Endothelial cell of umbilical vein (primary cell): Measurements from ENCODE around the gene GJB1. TPM values are rescaled to one million over a fixed set of nuclear protein-coding genes. Genes with fewer than 3 reads are reported as not detected.

ENCODE experiments used
- BruUV-seq: library from RNA; stranded (reverse); fragments of 400-500 nt; replicated peaks from 2 replicates; lab custom pipeline; 2021; lab: Mats Ljungman, UMichigan
- CTCF ChIA-PET: fragments of 300-600, 350-600 bp; sonication (Branson Sonifier 250); formaldehyde crosslinking; loops from one replicate; lab custom pipeline; 2021; ENCODE audit warnings: antibody characterized with exemption, inconsistent platforms; lab: Charles Lee
- POLR2A ChIA-PET: fragments of 300-600, 350-600 bp; sonication (Branson Sonifier 250); formaldehyde crosslinking; loops from one replicate; lab custom pipeline; 2021; ENCODE audit warnings: antibody characterized with exemption, inconsistent platforms; lab: Charles Lee
- DNase-seq: peaks from one replicate; pipeline ENCODE4 v3.0.0-alpha.2; 2011; ENCODE audit warnings: low read depth, low spot score
- FAIRE-seq: peaks from 2 replicates; lab custom pipeline; 2011; peaks lifted over from hg19 to GRCh38; lab: Jason Lieb, UNC
- H2AFZ ChIP-seq: 2 replicates; pipeline ENCODE4 v1.6.0; 2012; ENCODE audit warnings: low read depth, low read length, control low read depth, inconsistent platforms
- H3K27ac ChIP-seq: 2 replicates; pipeline ENCODE4 v1.5.1; 2011; ENCODE audit warnings: low read depth, mild to moderate bottlenecking, control low read depth, low read length, moderate library complexity; ENCODE audit not compliant: insufficient read depth
- H3K27me3 ChIP-seq, 2 experiments: 2 replicates each; pipeline versions ENCODE4 v1.6.0 to v1.6.1; 2011; ENCODE audit warnings: low read length in 2 of 2, mixed read lengths in 1 of 2; ENCODE audit not compliant: control insufficient read depth in 2 of 2, insufficient read depth in 2 of 2
- H3K36me3 ChIP-seq, 2 experiments: 2 replicates in 1 of 2; 3 replicates in 1 of 2; pipeline ENCODE4 v1.5.1; 2011; ENCODE audit warnings: low read length in 2 of 2, mild to moderate bottlenecking in 1 of 2, moderate library complexity in 1 of 2; ENCODE audit not compliant: control insufficient read depth in 2 of 2, insufficient read depth in 2 of 2; ENCODE audit errors: extremely low read depth in 1 of 2
- H3K4me1 ChIP-seq: 3 replicates; pipeline ENCODE4 v1.5.1; 2011; ENCODE audit warnings: mild to moderate bottlenecking, low read length; ENCODE audit not compliant: control insufficient read depth, insufficient read depth; ENCODE audit errors: extremely low read depth
- H3K4me2 ChIP-seq: 2 replicates; pipeline ENCODE4 v1.6.1; 2011; ENCODE audit warnings: low read length, control low read depth, mixed read lengths; ENCODE audit not compliant: insufficient read depth
- H3K4me3 ChIP-seq, 3 experiments: fragments of 200-600 bp in 1 of 3; sonication (generic), shearing (Covaris generic) in 1 of 3; replicated peaks in 1 of 3; 2 replicates each; pipeline ENCODE4 v1.5.1; 2011 to 2016; ENCODE audit warnings: control low read depth in 3 of 3, low read length in 3 of 3, mild to moderate bottlenecking in 2 of 3, inconsistent platforms in 1 of 3, low read depth in 1 of 3, moderate library complexity in 1 of 3; ENCODE audit not compliant: insufficient read depth in 1 of 3
- H3K79me2 ChIP-seq: 2 replicates; pipeline ENCODE4 v1.6.0; 2012; ENCODE audit warnings: low read length, inconsistent platforms; ENCODE audit not compliant: control insufficient read depth, insufficient read depth
- H3K9ac ChIP-seq: replicated peaks from 2 replicates; pipeline ENCODE3; 2011; ENCODE audit warnings: low read length, control low read depth; ENCODE audit not compliant: insufficient read depth; ENCODE audit errors: extremely low read depth
- H3K9me1 ChIP-seq: replicated peaks from 3 replicates; pipeline ENCODE4 v1.6.0; 2011; ENCODE audit warnings: mild to moderate bottlenecking, low read length; ENCODE audit not compliant: control insufficient read depth, insufficient read depth; ENCODE audit errors: extremely low read depth
- H3K9me3 ChIP-seq: replicated peaks from 2 replicates; pipeline ENCODE4 v1.5.1; 2012; ENCODE audit warnings: low read length, inconsistent platforms; ENCODE audit not compliant: control insufficient read depth, insufficient read depth
- H4K20me1 ChIP-seq: replicated peaks from 2 replicates; pipeline ENCODE3; 2011; ENCODE audit warnings: mild to moderate bottlenecking, low read length; ENCODE audit not compliant: control insufficient read depth, insufficient read depth; ENCODE audit errors: extremely low read depth
- CTCF ChIP-seq, 2 donors: IDR thresholded peaks; 1 replicate in 1 of 2; 2 replicates in 1 of 2; pipeline ENCODE4 v1.5.1; 2011; ENCODE audit warnings: low read length in 2 of 2, mild to moderate bottlenecking in 2 of 2, moderate library complexity in 2 of 2, control low read depth in 1 of 2, inconsistent platforms in 1 of 2, low read depth in 1 of 2; ENCODE audit not compliant: insufficient read depth in 1 of 2; ENCODE audit errors: extremely low read depth in 1 of 2
- EZH2 ChIP-seq: IDR thresholded peaks from 2 replicates; pipeline ENCODE4 v1.6.1; 2012; ENCODE audit warnings: borderline replicate concordance, low read depth, mild to moderate bottlenecking, moderate library complexity, low read length, inconsistent platforms; ENCODE audit not compliant: severe bottlenecking
- FOS ChIP-seq: IDR thresholded peaks from 2 replicates; pipeline ENCODE4 v1.6.1; 2011; ENCODE audit warnings: mild to moderate bottlenecking, low read length, moderate library complexity, borderline replicate concordance; ENCODE audit not compliant: insufficient read depth
- GATA2 ChIP-seq: IDR thresholded peaks from 2 replicates; pipeline ENCODE4 v1.7.0; 2011; ENCODE audit warnings: low read depth, mild to moderate bottlenecking, moderate library complexity, mixed read lengths, low read length; ENCODE audit not compliant: insufficient read length, insufficient read depth
- JUN ChIP-seq: IDR thresholded peaks from 2 replicates; pipeline ENCODE4 v1.6.1; 2011; ENCODE audit warnings: borderline replicate concordance, low read depth; ENCODE audit not compliant: insufficient read length, insufficient read depth
- MAX ChIP-seq: IDR thresholded peaks from 2 replicates; pipeline ENCODE4 v1.6.1; 2011; ENCODE audit not compliant: insufficient read depth, insufficient read length
- MYC ChIP-seq: IDR thresholded peaks from one replicate; pipeline ENCODE4 v1.6.1; 2011; ENCODE audit warnings: mild to moderate bottlenecking, low read depth, low read length
- POLR2A ChIP-seq: IDR thresholded peaks from 2 replicates; pipeline ENCODE4 v1.6.1; 2012; ENCODE audit warnings: low read depth, mild to moderate bottlenecking, control low read depth, low read length
- POLR2AphosphoS5 ChIP-seq: IDR thresholded peaks from 2 replicates; pipeline ENCODE4 v1.6.1; 2012; ENCODE audit warnings: low read depth, mild to moderate bottlenecking, control low read depth, low read length, moderate library complexity; ENCODE audit not compliant: insufficient read depth
- dilution Hi-C: fragments of 300-500 bp; cut with MboI; formaldehyde crosslinking; loops from one replicate; pipeline ENCODE4 v1.15.0; 2019; ENCODE audit warnings: low sequenced_read_pairs; ENCODE audit not compliant: extremely low pct_ligation_motif_present
- intact Hi-C: fragments of 100-400 bp; cut with micrococcal nuclease; formaldehyde crosslinking; loops from one replicate; pipeline ENCODE4 v1.10.0; 2022
- polyA plus RNA-seq, 4 experiments: library from polyadenylated mRNA; depleted of rRNA in 3 of 4; stranded (reverse) in 3 of 4; unstranded in 1 of 4; fragments of >200 nt; gene quantifications; 2 replicates each; pipeline versions ENCODE4 v1.2.1 to v1.2.3, GENCODE V29; 2011 to 2012; ENCODE audit warnings: missing spikeins in 1 of 4
- total RNA-seq: library from RNA; stranded (reverse); gene quantifications from 2 replicates; pipeline ENCODE4 v1.2.3, GENCODE V29; 2021

GJB1 gene
- total and polyA plus RNA-seq, 2 donors (not counting 3 experiments of a cell fraction or from before 2014, with no cell fraction given): not detected

- no peak overlapping the region for H3K4me3 ChIP-seq
- H3K9ac ChIP-seq: no peak overlapping the region
- dilution Hi-C loops (no loop called here), intact Hi-C loops (no loop called here)
- DNase-seq: no peak
- H3K9me3 ChIP-seq: no peaks in the 10 kb centered on the region
- peaks cover 0 to 13% of the 10 kb centered on the region in 2 experiments for H3K36me3 ChIP-seq
- ChIA-PET POLR2A (no interaction called here), CTCF (no interaction called here)
- H3K4me2 ChIP-seq: no peak overlapping the region
- no peaks in the 10 kb centered on the region for H4K20me1 ChIP-seq
- H3K79me2 ChIP-seq: no peaks in the 10 kb centered on the region
- H2AFZ ChIP-seq: no peak overlapping the region
- H3K4me1 ChIP-seq: no peaks in the 10 kb centered on the region
- TF ChIP-seq EZH2 (no peak), POLR2AphosphoS5 (no peak), MAX (no peak), FOS (no peak)
- H3K9me1 ChIP-seq: no peaks in the 10 kb centered on the region
- FAIRE-seq: no peak
- H3K27ac ChIP-seq: no peak overlapping the region
- H3K27me3 ChIP-seq: no peaks in the 10 kb centered on the region
- no TSS peak for BruUV-seq
Observed at GRCh38 chrX:71236836-71237235, 13.8 kb downstream of the GJB1 start.

GRCh38 chrX:71239781-71240180 lies 16.8 kb downstream of the GJB1 start:
- no peak for DNase-seq
- dilution Hi-C loops: no loop called here

More at GRCh38 chrX:71239781-71240180, 16.8 kb downstream of the GJB1 start:
- TSS peak; percentile 60 for BruUV-seq
- CTCF ChIA-PET: interaction anchor here (1.2 kb wide), 1 partner anchor 470 kb away, joined by 3 read pairs; no protein-coding TSS in a partner anchor
- H3K4me3 ChIP-seq: no peak overlapping the region
- no peak for FAIRE-seq
- no peaks in the 10 kb centered on the region for H3K4me1 ChIP-seq
- H3K9me1 ChIP-seq: no peaks in the 10 kb centered on the region
- H4K20me1 ChIP-seq: no peaks in the 10 kb centered on the region
- H3K79me2 ChIP-seq: no peaks in the 10 kb centered on the region
- peaks cover 0 to 32% of the 10 kb centered on the region in 2 experiments for H3K36me3 ChIP-seq
- H3K27ac ChIP-seq: no peak overlapping the region
- intact Hi-C loops: no loop called here
- H3K9me3 ChIP-seq: no peaks in the 10 kb centered on the region
- TF ChIP-seq POLR2AphosphoS5 (no peak), GATA2 (no peak), MAX (no peak), EZH2 (no peak), JUN (no peak), CTCF (IDR thresholded peaks at IDR 0.05; ENCODE audit: extremely low read depth in 1 of 2, insufficient read depth in 1 of 2, low read depth in 1 of 2, low read length in 2 of 2) (no peak), FOS (no peak), MYC (no peak), POLR2A (no peak)
- POLR2A ChIA-PET: no interaction called here
- H3K27me3 ChIP-seq: no peaks in the 10 kb centered on the region
- H3K4me2 ChIP-seq: no peak overlapping the region
- no peak overlapping the region for H3K9ac ChIP-seq
- H2AFZ ChIP-seq: no peak overlapping the region
